ENCODE data around the gene PCDHGA3.
"Not testable (repeated sequence)": the region's sequence is repeated elsewhere in the genome, so short reads cannot be mapped to it uniquely, and the experiment has no call there.

The PCDHGA3 gene

GRCh38 chr5:141383345-141383744 is 39.7 kb downstream of the PCDHGA3 start:
- no peak for DNase-seq

GRCh38 chr5:141384471-141385267 is 41.0 kb downstream of the PCDHGA3 start:
- no peak for DNase-seq

DNA sequence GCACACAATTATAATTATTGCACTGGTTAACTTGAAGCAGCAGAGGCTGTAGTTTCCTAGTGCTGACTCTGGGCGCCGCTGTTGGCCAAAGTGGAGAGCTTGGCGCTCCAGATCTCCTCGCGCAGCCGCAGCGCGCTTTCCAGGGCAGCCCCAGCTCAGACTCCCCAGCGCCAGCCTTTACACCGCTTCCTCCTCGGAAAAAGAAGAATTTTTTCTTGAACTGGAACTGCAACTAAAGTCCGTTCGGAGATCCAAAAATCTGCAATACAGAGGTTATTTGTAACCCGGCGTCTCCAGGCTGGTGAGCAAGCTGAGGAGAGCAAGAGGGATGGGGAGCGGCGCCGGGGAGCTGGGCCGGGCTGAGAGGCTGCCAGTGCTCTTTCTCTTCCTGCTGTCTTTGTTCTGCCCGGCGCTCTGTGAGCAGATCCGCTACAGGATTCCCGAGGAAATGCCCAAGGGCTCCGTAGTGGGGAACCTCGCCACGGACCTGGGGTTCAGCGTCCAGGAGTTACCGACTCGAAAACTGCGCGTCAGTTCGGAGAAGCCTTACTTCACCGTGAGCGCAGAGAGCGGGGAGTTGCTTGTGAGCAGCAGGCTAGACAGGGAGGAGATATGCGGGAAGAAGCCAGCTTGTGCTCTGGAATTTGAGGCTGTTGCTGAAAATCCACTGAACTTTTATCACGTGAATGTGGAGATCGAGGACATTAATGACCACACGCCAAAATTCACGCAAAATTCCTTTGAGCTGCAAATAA is 44.1 kb downstream of the PCDHGA3 start, which contains the start of gene PCDHGB4:
Gene PCDHGB4 (plus strand): TSS at position 142 of the 755 bp plus-strand sequence. CDS start 187 bp downstream, at position 329.
- not testable (repeated sequence) for DNase-seq

DNA sequence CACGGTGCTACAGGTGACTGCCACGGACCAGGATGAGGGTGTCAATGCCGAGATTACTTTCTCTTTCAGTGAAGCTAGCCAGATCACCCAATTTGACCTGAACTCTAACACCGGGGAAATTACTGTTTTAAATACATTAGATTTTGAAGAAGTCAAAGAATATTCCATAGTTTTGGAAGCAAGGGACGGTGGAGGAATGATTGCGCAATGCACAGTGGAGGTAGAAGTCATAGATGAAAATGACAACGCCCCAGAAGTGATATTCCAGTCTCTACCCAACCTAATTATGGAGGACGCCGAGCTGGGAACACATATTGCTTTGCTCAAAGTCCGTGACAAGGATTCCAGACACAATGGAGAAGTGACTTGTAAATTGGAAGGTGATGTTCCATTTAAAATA is 45.0 kb downstream of the PCDHGA3 start:
- DNase-seq, result no peak

DNA sequence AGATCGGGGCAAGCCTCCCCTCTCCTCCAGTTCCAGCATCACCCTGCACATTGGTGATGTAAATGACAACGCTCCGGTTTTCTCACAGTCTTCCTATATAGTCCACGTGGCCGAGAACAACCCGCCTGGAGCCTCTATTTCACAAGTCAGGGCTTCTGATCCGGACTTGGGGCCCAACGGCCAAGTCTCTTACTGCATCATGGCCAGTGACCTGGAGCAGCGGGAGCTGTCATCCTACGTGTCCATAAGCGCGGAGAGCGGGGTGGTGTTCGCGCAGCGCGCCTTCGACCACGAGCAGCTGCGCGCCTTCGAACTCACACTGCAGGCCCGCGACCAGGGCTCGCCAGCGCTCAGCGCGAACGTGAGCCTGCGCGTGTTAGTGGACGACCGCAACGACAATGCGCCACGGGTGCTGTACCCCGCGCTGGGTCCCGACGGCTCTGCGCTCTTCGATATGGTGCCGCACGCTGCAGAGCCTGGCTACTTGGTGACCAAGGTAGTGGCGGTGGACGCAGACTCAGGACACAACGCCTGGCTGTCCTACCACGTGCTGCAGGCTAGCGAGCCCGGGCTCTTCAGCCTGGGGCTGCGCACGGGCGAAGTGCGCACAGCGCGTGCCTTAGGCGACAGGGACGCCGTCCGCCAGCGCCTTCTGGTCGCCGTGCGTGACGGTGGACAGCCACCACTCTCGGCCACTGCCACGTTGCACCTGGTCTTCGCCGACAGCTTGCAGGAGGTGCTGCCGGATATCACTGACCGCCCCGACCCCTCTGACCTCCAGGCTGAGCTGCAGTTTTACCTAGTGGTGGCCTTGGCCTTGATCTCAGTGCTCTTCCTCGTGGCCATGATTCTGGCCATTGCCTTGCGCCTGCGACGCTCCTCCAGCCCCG is 45.8 kb downstream of the PCDHGA3 start:
- no peak for DNase-seq

DNA sequence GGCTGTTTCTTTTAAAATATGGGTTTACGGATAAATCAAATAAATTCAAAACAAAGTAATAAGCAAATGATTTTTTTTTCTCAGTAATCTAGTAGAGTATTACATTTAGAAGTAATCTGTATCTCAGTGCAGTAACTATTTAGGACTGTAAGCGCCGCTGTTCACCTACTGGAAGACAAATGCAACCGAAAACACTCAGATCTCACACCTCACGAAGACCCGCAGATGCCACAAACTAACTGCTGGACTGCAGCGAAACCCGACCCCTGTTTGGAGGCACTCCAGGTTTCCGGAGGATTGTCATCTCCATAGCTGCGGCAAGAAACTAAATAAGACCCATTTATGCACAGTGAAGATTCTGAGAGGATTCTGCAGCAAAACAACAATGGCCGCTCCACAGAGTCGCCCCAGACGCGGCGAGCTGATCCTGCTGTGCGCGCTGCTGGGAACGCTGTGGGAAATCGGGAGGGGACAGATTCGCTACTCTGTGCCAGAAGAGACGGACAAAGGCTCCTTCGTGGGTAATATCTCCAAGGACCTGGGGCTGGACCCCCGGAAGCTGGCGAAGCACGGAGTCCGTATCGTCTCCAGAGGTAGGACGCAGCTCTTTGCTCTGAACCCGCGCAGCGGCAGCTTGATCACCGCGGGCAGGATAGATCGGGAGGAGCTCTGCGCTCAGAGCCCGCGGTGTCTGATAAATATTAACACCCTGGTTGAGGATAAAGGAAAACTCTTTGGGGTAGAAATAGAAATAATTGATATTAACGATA is 49.0 kb downstream of the PCDHGA3 start, which contains the start of gene PCDHGA8:
Gene PCDHGA8 (plus strand): TSS at position 205 of the 770 bp plus-strand sequence. CDS start 181 bp downstream, at position 386.
- DNase-seq, result no peak

GRCh38 chr5:141393267-141393666 is 49.6 kb downstream of the PCDHGA3 start:
- no peak for DNase-seq

DNA sequence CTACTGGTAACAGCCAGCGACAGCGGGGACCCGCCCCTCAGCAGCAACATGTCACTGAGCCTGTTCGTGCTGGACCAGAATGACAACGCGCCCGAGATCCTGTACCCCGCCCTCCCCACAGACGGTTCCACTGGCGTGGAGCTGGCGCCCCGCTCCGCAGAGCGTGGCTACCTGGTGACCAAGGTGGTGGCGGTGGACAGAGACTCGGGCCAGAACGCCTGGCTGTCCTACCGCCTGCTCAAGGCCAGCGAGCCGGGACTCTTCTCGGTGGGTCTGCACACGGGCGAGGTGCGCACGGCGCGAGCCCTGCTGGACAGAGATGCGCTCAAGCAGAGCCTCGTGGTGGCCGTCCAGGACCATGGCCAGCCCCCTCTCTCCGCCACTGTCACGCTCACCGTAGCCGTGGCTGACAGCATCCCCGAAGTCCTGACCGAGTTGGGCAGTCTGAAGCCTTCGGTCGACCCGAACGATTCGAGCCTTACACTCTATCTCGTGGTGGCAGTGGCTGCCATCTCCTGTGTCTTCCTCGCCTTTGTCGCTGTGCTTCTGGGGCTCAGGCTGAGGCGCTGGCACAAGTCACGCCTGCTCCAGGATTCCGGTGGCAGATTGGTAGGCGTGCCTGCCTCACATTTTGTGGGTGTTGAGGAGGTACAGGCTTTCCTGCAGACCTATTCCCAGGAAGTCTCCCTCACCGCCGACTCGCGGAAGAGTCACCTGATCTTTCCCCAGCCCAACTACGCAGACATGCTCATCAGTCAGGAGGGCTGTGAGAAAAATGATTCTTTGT is 51.0 kb downstream of the PCDHGA3 start:
- DNase-seq, result not testable (repeated sequence)
